Neuronal stem cell (in vitro differentiated cells): ENCODE measurements around the gene SEPSECS.

Experiments
- DNase-seq: peaks from one replicate; pipeline ENCODE4 v3.0.0-alpha.2; 2013; ENCODE audit warnings: low spot score
- H2AFZ ChIP-seq: one replicate; pipeline ENCODE4 v1.6.1; 2013; ENCODE audit warnings: mild to moderate bottlenecking, low read length, inconsistent platforms
- H2AK5ac ChIP-seq: 2 replicates; pipeline ENCODE4 v1.6.1; 2013; ENCODE audit warnings: low read depth, mild to moderate bottlenecking, inconsistent platforms, low read length, moderate library complexity, mixed read lengths
- H2BK120ac ChIP-seq: 2 replicates; pipeline ENCODE4 v1.6.1; 2013; ENCODE audit warnings: low read depth, mild to moderate bottlenecking, inconsistent platforms, low read length, moderate library complexity, mixed read lengths
- H2BK12ac ChIP-seq: one replicate; pipeline ENCODE4 v1.6.1; 2013; ENCODE audit warnings: low read length, inconsistent platforms
- H2BK15ac ChIP-seq: 2 replicates; pipeline ENCODE4 v1.6.1; 2013; ENCODE audit warnings: mild to moderate bottlenecking, low read length, inconsistent platforms, mixed read lengths
- H2BK5ac ChIP-seq: one replicate; pipeline ENCODE4 v1.6.1; 2013; ENCODE audit warnings: inconsistent platforms, mild to moderate bottlenecking, low read length, moderate library complexity
- H3K14ac ChIP-seq: one replicate; pipeline ENCODE4 v1.6.1; 2013; ENCODE audit warnings: low read length, inconsistent platforms
- H3K18ac ChIP-seq: 2 replicates; pipeline ENCODE4 v1.6.1; 2013; ENCODE audit warnings: low read length, inconsistent platforms
- H3K23ac ChIP-seq: 2 replicates; pipeline ENCODE4 v1.6.1; 2013; ENCODE audit warnings: low read depth, mild to moderate bottlenecking, mixed read lengths, low read length, inconsistent platforms; ENCODE audit not compliant: poor library complexity
- H3K27ac ChIP-seq: replicated peaks from 3 replicates; pipeline ENCODE4 v1.5.1; 2013; ENCODE audit warnings: low read length, inconsistent platforms
- H3K27me3 ChIP-seq, 3 experiments: 2 replicates each; pipeline ENCODE4 v1.6.1; 2013; ENCODE audit warnings: low read length in 3 of 3, mild to moderate bottlenecking in 2 of 3, inconsistent platforms in 1 of 3, low read depth in 1 of 3, mixed read lengths in 1 of 3, moderate library complexity in 1 of 3; ENCODE audit not compliant: control insufficient read depth in 3 of 3, insufficient read depth in 3 of 3
- H3K36me3 ChIP-seq, 2 donors: replicated peaks in 1 of 2; 2 replicates each; pipeline ENCODE4 v1.6.1; 2013; ENCODE audit warnings: low read length in 2 of 2; ENCODE audit not compliant: control insufficient read depth in 2 of 2, insufficient read depth in 2 of 2
- H3K4ac ChIP-seq: 2 replicates; pipeline ENCODE4 v1.6.1; 2013; ENCODE audit warnings: inconsistent platforms, mild to moderate bottlenecking, low read length, moderate library complexity
- H3K4me1 ChIP-seq, 2 donors: 1 replicate in 1 of 2; 2 replicates in 1 of 2; pipeline ENCODE4 v1.6.1; 2013; ENCODE audit warnings: low read length in 2 of 2, low read depth in 1 of 2; ENCODE audit not compliant: control insufficient read depth in 2 of 2, insufficient read depth in 1 of 2
- H3K4me2 ChIP-seq: one replicate; pipeline ENCODE4 v1.6.1; 2013; ENCODE audit warnings: mild to moderate bottlenecking, low read length, inconsistent platforms; ENCODE audit not compliant: insufficient read depth, poor library complexity, severe bottlenecking
- H3K4me3 ChIP-seq, 2 donors: 2 replicates each; pipeline ENCODE4 v1.5.1; 2013; ENCODE audit warnings: low read length in 2 of 2, mild to moderate bottlenecking in 2 of 2, inconsistent platforms in 1 of 2, moderate library complexity in 1 of 2
- H3K79me1 ChIP-seq: one replicate; pipeline ENCODE4 v1.6.1; 2013; ENCODE audit warnings: low read depth, mild to moderate bottlenecking, inconsistent platforms, low read length, moderate library complexity
- H3K9ac ChIP-seq: one replicate; pipeline ENCODE4 v1.6.1; 2013; ENCODE audit warnings: mild to moderate bottlenecking, low read depth, low read length, inconsistent platforms; ENCODE audit not compliant: poor library complexity
- H3K9me3 ChIP-seq, 2 donors: replicated peaks in 1 of 2; 2 replicates each; pipeline versions ENCODE3 to v1.6.1; 2013; ENCODE audit warnings: low read length in 2 of 2, mild to moderate bottlenecking in 2 of 2, inconsistent platforms in 1 of 2, low read depth in 1 of 2, mixed read lengths in 1 of 2, moderate library complexity in 1 of 2; ENCODE audit not compliant: control insufficient read depth in 2 of 2, insufficient read depth in 1 of 2
- H4K8ac ChIP-seq: one replicate; pipeline ENCODE4 v1.6.1; 2013; ENCODE audit warnings: low read depth, mild to moderate bottlenecking, inconsistent platforms, low read length, moderate library complexity
- H4K91ac ChIP-seq: one replicate; pipeline ENCODE4 v1.6.1; 2013; ENCODE audit warnings: low read length, low read depth, mild to moderate bottlenecking, inconsistent platforms; ENCODE audit not compliant: poor library complexity
- WGBS, 2 donors: extraction: QIAGEN DNeasy Blood & Tissue Kit; methylation state at CpG; one replicate each; pipeline ENCODE4 v1.1.7; 2013; ENCODE audit warnings: missing lambda C conversion rate in 2 of 2, mixed read lengths in 1 of 2; ENCODE audit not compliant: insufficient read length in 2 of 2, insufficient replicate concordance in 1 of 2; ENCODE audit errors: extremely low coverage in 2 of 2; 5-methylcytosine and 5-hydroxymethylcytosine counted together

Gene SEPSECS

DNA sequence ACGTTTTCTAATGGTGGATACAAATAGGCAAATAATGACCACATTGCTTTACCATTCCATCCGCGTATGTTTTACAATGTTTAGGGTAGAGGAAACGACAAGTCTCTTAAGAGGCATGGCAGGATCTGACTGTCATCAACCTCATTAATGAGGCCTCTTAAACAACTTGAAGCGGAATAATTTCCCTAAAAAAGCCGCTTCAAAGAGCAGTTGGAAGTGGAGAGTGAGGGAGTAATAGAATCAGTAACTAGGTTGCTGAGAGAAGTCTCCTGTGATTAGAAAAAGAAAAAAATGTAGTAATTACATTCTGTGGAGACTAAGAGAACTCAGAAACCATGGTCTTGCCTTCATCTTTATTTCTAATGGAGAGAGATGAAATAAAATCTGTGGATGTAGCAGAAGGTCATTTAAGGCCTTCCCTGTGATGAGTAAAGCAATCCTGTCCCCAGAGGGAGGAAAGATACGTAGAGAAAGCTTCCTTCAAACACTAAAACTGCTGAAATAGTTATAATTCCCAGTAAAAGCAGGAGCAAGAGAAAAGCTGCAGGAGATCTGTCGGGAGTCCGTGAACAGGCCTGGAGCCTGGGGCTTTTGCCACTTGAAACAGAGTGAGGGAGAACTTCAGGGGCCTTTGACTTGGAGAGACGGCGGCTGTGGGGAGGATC, 11.1 kb upstream of the SEPSECS start:
- Histone ChIP-seq H3K18ac (no peak overlapping the region), H4K91ac (no peak overlapping the region), H3K27ac (no peak overlapping the region), H3K4me3 (no peak overlapping the region), H2BK5ac (no peak overlapping the region), H2BK15ac (no peak overlapping the region), H3K4me2 (no peak overlapping the region), H4K8ac (no peak overlapping the region), H3K36me3 (peaks cover 0 to under 1% of the 10 kb centered on the region in 2 donors), H3K14ac (no peak overlapping the region), H2BK120ac (no peak overlapping the region), H3K9me3 (no peaks in the 10 kb centered on the region), H2AK5ac (no peak overlapping the region), H3K4ac (no peak overlapping the region), H3K9ac (no peak overlapping the region), H2BK12ac (no peak overlapping the region), H2AFZ (no peak overlapping the region), H3K4me1 (no peaks in the 10 kb centered on the region), H3K79me1 (no peaks in the 10 kb centered on the region), H3K23ac (no peak overlapping the region), H3K27me3 (no peaks in the 10 kb centered on the region)
- DNase-seq: no peak
- WGBS, 2 donors: no CpG with 5 or more reads among the region's 11 CpGs

- Histone ChIP-seq H3K14ac (no peak overlapping the region), H3K4me1 (no peaks in the 10 kb centered on the region), H3K27ac (no peak overlapping the region), H3K79me1 (no peaks in the 10 kb centered on the region), H3K36me3 (peaks cover 0 to 6% of the 10 kb centered on the region in 2 donors), H3K9me3 (no peaks in the 10 kb centered on the region), H3K4ac (no peak overlapping the region), H2AFZ (no peak overlapping the region), H2BK120ac (no peak overlapping the region), H2BK15ac (no peak overlapping the region), H3K27me3 (no peaks in the 10 kb centered on the region), H3K23ac (no peak overlapping the region), H3K4me3 (no peak overlapping the region), H3K4me2 (no peak overlapping the region), H4K91ac (no peak overlapping the region), H4K8ac (no peak overlapping the region), H2BK5ac (no peak overlapping the region), H3K9ac (no peak overlapping the region), H2AK5ac (no peak overlapping the region), H3K18ac (no peak overlapping the region), H2BK12ac (no peak overlapping the region)
- no peak for DNase-seq
Measured at GRCh38 chr4:25169446-25169845, 9.2 kb upstream of the SEPSECS start.

- no peaks in the 10 kb centered on the region for H3K27me3 ChIP-seq
- no peak overlapping the region for H2BK12ac ChIP-seq
- H3K23ac ChIP-seq: no peak overlapping the region
- DNase-seq: no peak
- no peak overlapping the region for H3K4ac ChIP-seq
- H3K4me1 ChIP-seq: peaks cover 0 to 1% of the 10 kb centered on the region in 2 donors
- H3K4me3 ChIP-seq: no peak overlapping the region
- H3K4me2 ChIP-seq: no peak overlapping the region
- H2AK5ac ChIP-seq: no peak overlapping the region
- H2BK120ac ChIP-seq: no peak overlapping the region
- peaks cover 0 to 6% of the 10 kb centered on the region in 2 donors for H3K36me3 ChIP-seq
- no peaks in the 10 kb centered on the region for H3K79me1 ChIP-seq
- H3K27ac ChIP-seq: no peak overlapping the region
- no peak overlapping the region for H4K8ac ChIP-seq
- H3K14ac ChIP-seq: no peak overlapping the region
- no peak overlapping the region for H4K91ac ChIP-seq
- H2BK5ac ChIP-seq: no peak overlapping the region
- H3K9me3 ChIP-seq: no peaks in the 10 kb centered on the region
- no CpG with 5 or more reads among the region's 4 CpGs for WGBS, 2 donors
- H3K18ac ChIP-seq: no peak overlapping the region
- H2BK15ac ChIP-seq: no peak overlapping the region
- no peak overlapping the region for H3K9ac ChIP-seq
- H2AFZ ChIP-seq: no peak overlapping the region
Measured at GRCh38 chr4:25165916-25166315, 5.7 kb upstream of the SEPSECS start.

DNA sequence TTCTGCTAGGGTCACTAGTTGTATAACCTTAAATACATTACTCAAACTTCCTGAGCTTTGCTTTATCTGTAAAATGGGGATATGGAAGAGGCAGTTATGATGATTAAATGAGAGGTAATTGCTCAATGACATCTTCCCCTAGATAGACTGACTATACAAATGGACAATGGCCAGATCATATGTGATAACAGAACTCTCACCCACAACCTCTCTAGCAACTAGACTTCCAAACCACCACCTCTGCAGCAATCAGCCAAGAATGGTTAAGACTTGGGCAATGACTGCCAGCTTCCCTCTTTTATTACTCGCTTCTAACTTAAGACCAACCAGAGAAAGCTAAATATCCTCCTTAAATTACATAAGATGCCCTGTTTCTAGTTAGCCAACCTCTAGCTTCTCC, 2.9 kb upstream of the SEPSECS start:
- no peak overlapping the region for H2BK15ac ChIP-seq

More for the DNA sequence above, 2.9 kb upstream of the SEPSECS start:
- Histone ChIP-seq H3K18ac (no peak overlapping the region), H3K4me1 (peaks cover 0 to 3% of the 10 kb centered on the region in 2 donors), H3K27ac (no peak overlapping the region), H3K4me3 (no peak overlapping the region), H2AFZ (no peak overlapping the region), H2BK5ac (no peak overlapping the region), H2BK120ac (no peak overlapping the region), H2AK5ac (no peak overlapping the region), H2BK12ac (no peak overlapping the region), H3K27me3 (no peaks in the 10 kb centered on the region), H3K4me2 (no peak overlapping the region), H3K9me3 (no peaks in the 10 kb centered on the region), H3K9ac (no peak overlapping the region), H3K36me3 (peaks cover 0 to 6% of the 10 kb centered on the region in 2 donors), H4K8ac (no peak overlapping the region), H3K79me1 (no peaks in the 10 kb centered on the region), H3K4ac (no peak overlapping the region), H3K23ac (no peak overlapping the region), H4K91ac (no peak overlapping the region), H3K14ac (no peak overlapping the region)
- no peak for DNase-seq
- no CpG with 5 or more reads among the region's 1 CpG for WGBS, 2 donors
